Measurements from ENCODE around the gene MRPL9. TPM values are rescaled to one million over a fixed set of nuclear protein-coding genes. Genes with fewer than 3 reads are reported as not detected.

The MRPL9 gene
- total RNA-seq = 121 and 129 TPM in 2 replicates
- long read RNA-seq, transcript MRPL9-202 (7 exons, 1,296 nt) = major isoform, 137 of 189 reads
- long read RNA-seq, transcript MRPL9-201 (6 exons, 882 nt) = minor isoform, 26 of 189 reads
- long read RNA-seq, partial matches to known transcripts = 7 of 189 reads
- long read RNA-seq, other reads (novel, unspliced or antisense) = 18 of 189 reads

GRCh38 chr1:151762941-151763921 is at the start of gene MRPL9:
Gene MRPL9, minus strand, starts transcription at chr1:151763496. Its CDS starts 17 bp downstream, at chr1:151763479.
- Mint-ChIP-seq H3K36me3 (ENCODE audit: low read depth) (peaks cover 12% of the 10 kb centered on the region), H3K4me3 (peak within 1 kb of the TSS; percentile 88), H3K27me3 (ENCODE audit: low read depth) (no peaks in the 10 kb centered on the region), H3K27ac (ENCODE audit: unreplicated experiment) (peak within 1 kb of the TSS; percentile 83), H3K4me1 (peaks cover 20% of the 10 kb centered on the region), H3K9me3 (no peaks in the 10 kb centered on the region)
- peak; percentile 77 for DNase-seq (ENCODE audit: low read depth, low spot score)
- peak; percentile 29 for TF ChIP-seq CTCF (conservative IDR thresholded peaks at IDR 0.05)

GRCh38 chr1:151811181-151811580 is 47.9 kb upstream of the MRPL9 start:
- no peak for TF ChIP-seq CTCF (conservative IDR thresholded peaks at IDR 0.05)
- no peak for DNase-seq (ENCODE audit: low read depth, low spot score)
- H3K4me3 Mint-ChIP-seq = no peak overlapping the region
- peaks cover 11% of the 10 kb centered on the region for H3K4me1 Mint-ChIP-seq
- H3K27ac Mint-ChIP-seq (ENCODE audit: unreplicated experiment) = peak overlapping the region; percentile 71
- H3K9me3 Mint-ChIP-seq = no peaks in the 10 kb centered on the region
- H3K36me3 Mint-ChIP-seq (ENCODE audit: low read depth) = no peaks in the 10 kb centered on the region
- H3K27me3 Mint-ChIP-seq (ENCODE audit: low read depth) = peaks cover 12% of the 10 kb centered on the region

- Mint-ChIP-seq H3K36me3 (ENCODE audit: low read depth) (no peaks in the 10 kb centered on the region), H3K27ac (ENCODE audit: unreplicated experiment) (no peak overlapping the region), H3K4me1 (peaks cover 11% of the 10 kb centered on the region), H3K4me3 (no peak overlapping the region), H3K27me3 (ENCODE audit: low read depth) (peaks cover 12% of the 10 kb centered on the region), H3K9me3 (no peaks in the 10 kb centered on the region)
- DNase-seq (ENCODE audit: low read depth, low spot score) = no peak
- no peak for TF ChIP-seq CTCF (conservative IDR thresholded peaks at IDR 0.05)
Measured at GRCh38 chr1:151809985-151810556, 46.8 kb upstream of the MRPL9 start.

- Mint-ChIP-seq H3K9me3 (no peaks in the 10 kb centered on the region), H3K27me3 (ENCODE audit: low read depth) (peaks cover 16% of the 10 kb centered on the region), H3K27ac (ENCODE audit: unreplicated experiment) (no peak overlapping the region), H3K4me3 (no peak overlapping the region), H3K4me1 (peaks cover 11% of the 10 kb centered on the region), H3K36me3 (ENCODE audit: low read depth) (no peaks in the 10 kb centered on the region)
- TF ChIP-seq CTCF (conservative IDR thresholded peaks at IDR 0.05) = no peak
- DNase-seq (ENCODE audit: low read depth, low spot score) = no peak
Measured at GRCh38 chr1:151809290-151809984, 46.1 kb upstream of the MRPL9 start.

- no peaks in the 10 kb centered on the region for H3K9me3 Mint-ChIP-seq
- H3K4me1 Mint-ChIP-seq = peaks cover 11% of the 10 kb centered on the region
- H3K4me3 Mint-ChIP-seq = no peak overlapping the region
- TF ChIP-seq CTCF (conservative IDR thresholded peaks at IDR 0.05) = no peak
- no peak overlapping the region for H3K27ac Mint-ChIP-seq (ENCODE audit: unreplicated experiment)
- H3K27me3 Mint-ChIP-seq (ENCODE audit: low read depth) = peaks cover 26% of the 10 kb centered on the region
- H3K36me3 Mint-ChIP-seq (ENCODE audit: low read depth) = no peaks in the 10 kb centered on the region
- DNase-seq (ENCODE audit: low read depth, low spot score) = no peak
Measured at GRCh38 chr1:151807766-151808165, 44.5 kb upstream of the MRPL9 start.

Data from neural crest cell (in vitro differentiated cells).